Activated T-helper 17 cell treated with anti-CD3 and anti-CD28 coated beads, Interleukin-2, amount 50 U/mL, for 72 hours (primary cell): ENCODE results near the gene HASPIN. TPM values are rescaled to one million over a fixed set of nuclear protein-coding genes. Genes with fewer than 3 reads are reported as not detected.

Experiments
- ATAC-seq: fragments of 150-1000 bp; cut with Tn5 transposase; replicated peaks from 2 replicates; pipeline ENCODE4 v1.10.0; 2021; ENCODE audit warnings: mild to moderate bottlenecking, moderate library complexity
- H3K27ac Mint-ChIP-seq: one replicate; pipeline ENCODE4 v1.8.0; 2022; ENCODE audit warnings: mixed read lengths
- H3K27me3 Mint-ChIP-seq: one replicate; pipeline ENCODE4 v1.8.0; 2022; ENCODE audit warnings: mixed read lengths
- H3K36me3 Mint-ChIP-seq: one replicate; pipeline ENCODE4 v1.8.0; 2022; ENCODE audit warnings: low read depth, mild to moderate bottlenecking, mixed read lengths
- H3K4me1 Mint-ChIP-seq: one replicate; pipeline ENCODE4 v1.8.0; 2022; ENCODE audit warnings: mixed read lengths
- H3K4me3 Mint-ChIP-seq: one replicate; pipeline ENCODE4 v1.8.0; 2022; ENCODE audit warnings: mild to moderate bottlenecking, mixed read lengths
- H3K9me3 Mint-ChIP-seq: one replicate; pipeline ENCODE4 v1.8.0; 2022; ENCODE audit warnings: mixed read lengths
- total RNA-seq, 2 donors: library from RNA; stranded (reverse); gene quantifications; one replicate each; pipeline ENCODE4 v1.2.3, GENCODE V29; 2022

The HASPIN gene
- total RNA-seq, 2 donors from 2014 or later, result 12.4 to 21.5 TPM

- peaks cover 24% of the 10 kb centered on the region for H3K4me1 Mint-ChIP-seq
- peaks cover 6% of the 10 kb centered on the region for H3K9me3 Mint-ChIP-seq
- peak overlapping the region; percentile 34 for H3K27ac Mint-ChIP-seq
- H3K27me3 Mint-ChIP-seq, result no peaks in the 10 kb centered on the region
- no peak overlapping the region for H3K4me3 Mint-ChIP-seq
- no peak for ATAC-seq
- H3K36me3 Mint-ChIP-seq, result no peaks in the 10 kb centered on the region
Measured at GRCh38 chr17:3759597-3760216, 36.0 kb downstream of the HASPIN start.

GRCh38 chr17:3761036-3761917 lies 37.6 kb downstream of the HASPIN start:
- Mint-ChIP-seq H3K27me3 (no peaks in the 10 kb centered on the region), H3K4me3 (no peak overlapping the region), H3K4me1 (peaks cover 34% of the 10 kb centered on the region), H3K27ac (peak overlapping the region; percentile 57), H3K36me3 (peaks cover 6% of the 10 kb centered on the region), H3K9me3 (peaks cover 6% of the 10 kb centered on the region)
- no peak for ATAC-seq

GRCh38 chr17:3761918-3762380 lies 38.2 kb downstream of the HASPIN start:
- Mint-ChIP-seq H3K4me1 (peaks cover 38% of the 10 kb centered on the region), H3K27me3 (no peaks in the 10 kb centered on the region), H3K4me3 (no peak overlapping the region), H3K27ac (no peak overlapping the region), H3K9me3 (peaks cover 6% of the 10 kb centered on the region), H3K36me3 (peaks cover 6% of the 10 kb centered on the region)
- no peak for ATAC-seq

- ATAC-seq, result peak; percentile 77
- H3K4me1 Mint-ChIP-seq, result peaks cover 35% of the 10 kb centered on the region
- H3K27ac Mint-ChIP-seq, result peak overlapping the region; percentile 92
- no peaks in the 10 kb centered on the region for H3K27me3 Mint-ChIP-seq
- H3K4me3 Mint-ChIP-seq, result peak overlapping the region; percentile 74
- peaks cover 6% of the 10 kb centered on the region for H3K9me3 Mint-ChIP-seq
- peaks cover 6% of the 10 kb centered on the region for H3K36me3 Mint-ChIP-seq
Measured at GRCh38 chr17:3762922-3763776, 39.4 kb downstream of the HASPIN start.

- Mint-ChIP-seq H3K4me3 (peak overlapping the region; percentile 74), H3K9me3 (peaks cover 6% of the 10 kb centered on the region), H3K4me1 (peaks cover 41% of the 10 kb centered on the region), H3K27me3 (no peaks in the 10 kb centered on the region), H3K27ac (peak overlapping the region; percentile 92), H3K36me3 (peaks cover 6% of the 10 kb centered on the region)
- no peak for ATAC-seq
Measured at GRCh38 chr17:3763777-3764170, 40.1 kb downstream of the HASPIN start.

GRCh38 chr17:3765981-3766380 lies 42.3 kb downstream of the HASPIN start:
- H3K4me3 Mint-ChIP-seq, result peak overlapping the region; percentile 62
- H3K27me3 Mint-ChIP-seq, result no peaks in the 10 kb centered on the region
- no peaks in the 10 kb centered on the region for H3K9me3 Mint-ChIP-seq
- no peak for ATAC-seq
- peaks cover 35% of the 10 kb centered on the region for H3K4me1 Mint-ChIP-seq
- H3K36me3 Mint-ChIP-seq, result peaks cover 6% of the 10 kb centered on the region
- peak overlapping the region; percentile 92 for H3K27ac Mint-ChIP-seq

- peak overlapping the region; percentile 62 for H3K4me3 Mint-ChIP-seq
- peaks cover 35% of the 10 kb centered on the region for H3K4me1 Mint-ChIP-seq
- no peak for ATAC-seq
- H3K27ac Mint-ChIP-seq, result peak overlapping the region; percentile 70
- no peaks in the 10 kb centered on the region for H3K27me3 Mint-ChIP-seq
- no peaks in the 10 kb centered on the region for H3K9me3 Mint-ChIP-seq
- peaks cover 6% of the 10 kb centered on the region for H3K36me3 Mint-ChIP-seq
Measured at GRCh38 chr17:3766779-3767178, 43.1 kb downstream of the HASPIN start.

GRCh38 chr17:3768341-3768740 lies 44.6 kb downstream of the HASPIN start:
- H3K9me3 Mint-ChIP-seq, result no peaks in the 10 kb centered on the region
- no peak overlapping the region for H3K27ac Mint-ChIP-seq
- H3K27me3 Mint-ChIP-seq, result no peaks in the 10 kb centered on the region
- peaks cover 6% of the 10 kb centered on the region for H3K36me3 Mint-ChIP-seq
- H3K4me3 Mint-ChIP-seq, result no peak overlapping the region
- H3K4me1 Mint-ChIP-seq, result peaks cover 31% of the 10 kb centered on the region
- ATAC-seq, result no peak

- Mint-ChIP-seq H3K36me3 (peaks cover 6% of the 10 kb centered on the region), H3K27me3 (no peaks in the 10 kb centered on the region), H3K4me3 (no peak overlapping the region), H3K27ac (no peak overlapping the region), H3K9me3 (no peaks in the 10 kb centered on the region), H3K4me1 (peaks cover 26% of the 10 kb centered on the region)
- no peak for ATAC-seq
Measured at GRCh38 chr17:3768769-3769168, 45.1 kb downstream of the HASPIN start.

GRCh38 chr17:3770466-3770865 lies 46.8 kb downstream of the HASPIN start:
- Mint-ChIP-seq H3K4me1 (peaks cover 19% of the 10 kb centered on the region), H3K9me3 (no peaks in the 10 kb centered on the region), H3K36me3 (peaks cover 2% of the 10 kb centered on the region), H3K27ac (no peak overlapping the region), H3K27me3 (no peaks in the 10 kb centered on the region), H3K4me3 (no peak overlapping the region)
- no peak for ATAC-seq

GRCh38 chr17:3771140-3771539 lies 47.4 kb downstream of the HASPIN start:
- Mint-ChIP-seq H3K4me3 (no peak overlapping the region), H3K27ac (no peak overlapping the region), H3K9me3 (no peaks in the 10 kb centered on the region), H3K36me3 (no peaks in the 10 kb centered on the region), H3K27me3 (no peaks in the 10 kb centered on the region), H3K4me1 (peaks cover 12% of the 10 kb centered on the region)
- ATAC-seq, result no peak

GRCh38 chr17:3772764-3773163 lies 49.1 kb downstream of the HASPIN start:
- Mint-ChIP-seq H3K9me3 (no peaks in the 10 kb centered on the region), H3K27me3 (no peaks in the 10 kb centered on the region), H3K27ac (no peak overlapping the region), H3K4me3 (no peak overlapping the region), H3K4me1 (peaks cover 6% of the 10 kb centered on the region), H3K36me3 (no peaks in the 10 kb centered on the region)
- ATAC-seq, result no peak

- H3K9me3 Mint-ChIP-seq, result no peaks in the 10 kb centered on the region
- H3K36me3 Mint-ChIP-seq, result no peaks in the 10 kb centered on the region
- no peak for ATAC-seq
- no peak overlapping the region for H3K4me3 Mint-ChIP-seq
- no peak overlapping the region for H3K27ac Mint-ChIP-seq
- no peaks in the 10 kb centered on the region for H3K27me3 Mint-ChIP-seq
- H3K4me1 Mint-ChIP-seq, result peaks cover 3% of the 10 kb centered on the region
Measured at GRCh38 chr17:3773511-3773910, 49.8 kb downstream of the HASPIN start.

- H3K4me1 Mint-ChIP-seq, result no peaks in the 10 kb centered on the region
- no peaks in the 10 kb centered on the region for H3K36me3 Mint-ChIP-seq
- H3K27me3 Mint-ChIP-seq, result no peaks in the 10 kb centered on the region
- ATAC-seq, result no peak
- no peaks in the 10 kb centered on the region for H3K9me3 Mint-ChIP-seq
- no peak overlapping the region for H3K4me3 Mint-ChIP-seq
- H3K27ac Mint-ChIP-seq, result no peak overlapping the region
Measured at GRCh38 chr17:3773966-3774365, 50.3 kb downstream of the HASPIN start.
